B cell (primary cell): Measurements from ENCODE around the gene PCDH15.

Source experiments
- EZH2 ChIP-seq: IDR thresholded peaks from 2 replicates; pipeline ENCODE4 v1.6.1; 2012; ENCODE audit warnings: borderline replicate concordance, low read depth, mild to moderate bottlenecking, moderate library complexity, low read length; ENCODE audit not compliant: insufficient read depth, poor library complexity, severe bottlenecking
- TF ChIP-seq, protein P1 (sequence below): fragments of 200-600 bp; IDR thresholded peaks from one replicate; pipeline ENCODE4 v1.8.0; 2022; ENCODE audit warnings: antibody characterized with exemption, mild to moderate bottlenecking

DNA sequence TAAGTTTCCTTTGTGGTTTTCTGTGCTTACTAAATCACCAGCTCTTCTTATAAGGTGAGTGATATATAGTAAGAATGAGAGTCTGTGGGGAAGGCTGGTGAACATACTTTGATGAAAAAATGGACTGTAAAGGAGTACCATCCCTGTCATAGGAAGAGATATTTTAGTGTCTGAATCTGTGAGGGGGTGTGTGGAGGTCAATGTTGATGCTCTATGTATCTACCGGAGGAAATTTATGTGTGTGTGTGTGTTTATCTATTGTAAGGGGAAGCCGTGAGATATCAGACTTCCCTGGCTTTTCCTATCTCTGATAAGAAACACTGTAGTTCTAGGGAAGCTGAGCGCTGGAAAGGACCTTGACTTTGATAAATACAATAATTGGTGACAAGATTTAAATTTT lies 179.0 kb downstream of the PCDH15 start:
- TF ChIP-seq, protein P1, sequence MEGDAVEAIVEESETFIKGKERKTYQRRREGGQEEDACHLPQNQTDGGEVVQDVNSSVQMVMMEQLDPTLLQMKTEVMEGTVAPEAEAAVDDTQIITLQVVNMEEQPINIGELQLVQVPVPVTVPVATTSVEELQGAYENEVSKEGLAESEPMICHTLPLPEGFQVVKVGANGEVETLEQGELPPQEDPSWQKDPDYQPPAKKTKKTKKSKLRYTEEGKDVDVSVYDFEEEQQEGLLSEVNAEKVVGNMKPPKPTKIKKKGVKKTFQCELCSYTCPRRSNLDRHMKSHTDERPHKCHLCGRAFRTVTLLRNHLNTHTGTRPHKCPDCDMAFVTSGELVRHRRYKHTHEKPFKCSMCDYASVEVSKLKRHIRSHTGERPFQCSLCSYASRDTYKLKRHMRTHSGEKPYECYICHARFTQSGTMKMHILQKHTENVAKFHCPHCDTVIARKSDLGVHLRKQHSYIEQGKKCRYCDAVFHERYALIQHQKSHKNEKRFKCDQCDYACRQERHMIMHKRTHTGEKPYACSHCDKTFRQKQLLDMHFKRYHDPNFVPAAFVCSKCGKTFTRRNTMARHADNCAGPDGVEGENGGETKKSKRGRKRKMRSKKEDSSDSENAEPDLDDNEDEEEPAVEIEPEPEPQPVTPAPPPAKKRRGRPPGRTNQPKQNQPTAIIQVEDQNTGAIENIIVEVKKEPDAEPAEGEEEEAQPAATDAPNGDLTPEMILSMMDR: no peak
- TF ChIP-seq EZH2: no peak
